ENCODE results near the gene KDM5B.
"Not testable (repeated sequence)": the region's sequence is repeated elsewhere in the genome, so short reads cannot be mapped to it uniquely, and the experiment has no call there.

KDM5B gene

DNA sequence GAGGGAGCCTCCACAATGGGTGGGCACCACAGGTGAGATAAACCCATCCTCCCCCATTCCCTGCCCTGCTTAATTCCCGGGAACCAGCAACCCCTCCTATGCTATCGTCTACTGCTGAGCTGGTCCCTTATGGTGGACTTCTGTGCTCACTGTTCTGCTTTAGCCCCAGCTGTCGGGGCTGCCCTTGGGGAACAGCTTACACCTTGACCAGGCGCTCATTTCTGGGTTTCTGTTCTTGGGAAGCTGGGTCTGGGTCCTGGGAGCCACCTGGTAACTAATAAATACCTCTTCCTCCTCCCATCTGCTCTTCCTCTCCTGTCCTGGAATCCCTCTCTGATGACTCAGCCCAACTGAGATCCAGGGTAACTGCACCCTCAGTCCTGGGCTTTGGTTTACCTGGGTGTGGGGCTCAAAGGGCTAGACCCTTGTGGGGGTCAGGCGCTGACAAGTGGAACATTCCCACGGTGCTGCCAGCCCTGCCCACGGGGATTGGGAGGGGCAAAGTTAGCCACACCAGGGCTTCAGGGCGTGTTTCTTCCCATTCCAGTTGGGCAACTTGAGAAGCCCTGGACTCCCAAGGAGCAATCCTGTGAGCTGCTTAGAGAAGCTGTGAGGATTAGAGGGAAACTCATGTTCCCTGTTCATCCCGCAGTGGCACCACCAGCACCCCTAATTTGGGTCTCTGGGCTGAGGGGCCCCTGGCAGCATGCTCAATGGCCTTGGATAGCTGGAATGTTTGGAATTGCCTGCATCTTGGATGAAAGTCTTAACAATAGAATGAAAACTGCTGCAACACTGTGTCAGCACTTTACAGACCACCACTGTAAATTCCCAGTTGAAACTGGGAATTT lies 4.2 kb upstream of the KDM5B start:
- DNase-seq, result no peak

DNA sequence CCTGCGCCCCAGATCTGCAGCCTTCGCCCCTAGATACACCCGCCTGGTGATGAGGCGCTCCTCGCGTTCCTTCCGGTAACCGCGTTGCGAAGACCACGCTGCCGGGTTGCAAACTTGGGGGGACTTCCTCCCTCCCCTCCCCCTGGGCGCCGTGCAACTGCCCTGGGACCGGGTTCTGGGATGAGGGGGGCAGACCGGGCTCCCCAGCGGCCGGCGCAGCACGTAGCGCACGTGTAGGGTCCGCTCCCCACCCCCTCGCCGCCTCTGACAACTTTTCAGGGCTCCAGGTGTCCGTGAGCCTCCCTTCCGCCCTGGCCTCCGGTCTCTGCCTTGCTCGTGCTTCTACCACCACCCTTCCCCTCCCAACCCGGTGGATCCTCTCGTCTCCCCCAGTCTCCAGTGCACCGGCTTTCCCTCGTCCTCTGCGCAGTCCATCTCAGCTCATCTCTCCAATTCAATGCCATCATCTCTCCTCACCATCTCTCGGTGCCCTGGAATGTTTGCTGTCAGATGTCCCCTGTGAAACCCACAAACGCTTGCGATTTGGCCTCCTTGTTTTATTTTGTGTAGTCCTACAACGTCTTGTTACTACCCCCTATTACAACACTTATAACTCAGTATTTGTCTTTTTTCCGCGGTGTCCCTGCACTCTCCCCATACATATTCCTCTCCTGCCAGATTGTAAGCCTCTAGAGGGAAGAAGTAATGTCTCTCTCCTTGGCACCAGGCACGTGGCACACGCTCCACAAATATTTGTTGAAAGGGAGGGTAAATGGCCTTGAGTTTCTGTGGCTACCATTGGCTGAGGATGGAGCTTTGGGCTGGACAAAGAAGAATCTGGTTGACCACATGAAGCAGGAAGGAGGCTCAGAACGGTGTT lies 3.3 kb upstream of the KDM5B start:
- no peak for DNase-seq

DNA sequence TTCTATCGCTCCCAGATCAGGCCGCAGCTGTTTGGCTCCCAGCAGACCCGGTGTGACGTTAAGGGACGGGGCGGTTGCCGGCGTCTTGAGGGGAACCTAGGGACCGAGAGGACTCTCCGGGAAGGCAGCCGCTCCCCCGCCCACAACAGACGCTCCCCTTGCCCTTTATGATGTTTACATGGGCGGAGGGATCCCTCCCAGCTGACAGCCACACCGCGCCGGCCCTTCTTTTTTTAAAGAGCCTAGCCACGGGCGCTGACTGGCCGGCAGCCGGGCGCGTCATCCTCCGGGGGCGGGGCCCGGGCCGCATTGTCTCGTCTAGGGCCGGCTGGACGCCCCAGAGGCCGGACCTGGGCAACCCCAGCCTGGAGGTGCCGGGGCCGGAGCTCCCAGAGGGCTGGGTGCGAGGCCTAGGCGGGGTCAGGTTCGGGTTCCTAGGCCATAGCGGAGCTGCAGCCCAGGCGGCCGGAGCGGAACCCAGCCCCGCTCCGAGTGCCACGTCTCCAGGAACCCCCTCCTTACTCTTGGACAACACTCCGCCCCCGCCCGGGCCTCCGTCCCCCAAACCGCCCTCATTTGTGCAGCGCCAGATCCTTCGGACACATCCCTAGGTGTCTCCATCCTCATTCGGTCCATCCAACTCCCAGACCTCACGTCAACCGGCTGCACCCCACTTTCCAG lies 2.5 kb upstream of the KDM5B start, which contains the start of gene PCAT6:
PCAT6 (plus strand) TSS at position 340 of the 681 bp plus-strand sequence.
- DNase-seq, result peak; percentile 72

DNA sequence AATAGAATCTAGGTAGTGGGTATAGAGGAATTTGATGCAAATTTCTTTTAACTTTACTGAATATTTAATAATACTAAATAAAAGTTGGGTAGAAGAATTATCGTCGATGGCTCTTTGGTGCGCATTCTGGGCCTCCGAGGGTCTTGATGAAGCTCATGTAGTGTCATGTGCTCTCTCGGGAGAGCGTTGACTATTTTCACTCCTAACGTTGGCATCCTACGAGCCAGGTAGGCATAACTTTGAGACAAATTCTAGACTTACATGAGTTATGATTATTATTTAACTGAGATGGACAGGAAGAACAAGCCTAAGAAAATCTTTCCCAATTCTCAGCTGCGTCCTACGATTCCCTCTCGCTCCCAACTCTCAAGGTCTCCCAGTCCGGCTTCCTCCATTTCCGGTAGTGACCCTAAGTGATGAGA lies 2.0 kb upstream of the KDM5B start:
- no peak for DNase-seq

DNA sequence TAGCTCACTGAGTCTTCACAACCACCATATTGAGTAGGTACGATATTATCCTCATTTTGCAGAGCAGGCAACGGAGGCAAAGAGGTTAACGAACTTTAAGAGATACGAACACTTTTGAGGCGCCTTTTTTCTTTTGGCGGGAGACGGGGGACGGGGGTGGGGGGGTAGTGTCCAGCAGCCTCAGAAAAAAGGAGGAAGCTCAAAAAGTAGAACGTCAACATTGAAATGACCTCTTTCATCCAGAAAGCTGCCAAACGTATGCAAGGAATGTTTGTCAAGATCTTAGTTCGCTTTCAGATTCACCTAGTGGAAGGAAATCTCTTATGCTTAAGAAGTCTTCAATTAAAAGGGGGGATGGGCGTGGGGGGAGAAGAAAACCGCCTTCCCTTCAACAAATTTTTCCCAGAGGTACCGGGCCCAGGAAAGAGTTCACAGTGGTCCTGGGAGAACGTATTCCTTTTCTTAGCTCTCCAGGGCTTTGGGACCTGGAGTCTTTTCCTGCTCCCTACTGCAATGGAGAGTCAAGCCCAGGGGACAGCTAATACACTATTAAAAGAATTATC lies 1.5 kb upstream of the KDM5B start:
- DNase-seq, result no peak

DNA sequence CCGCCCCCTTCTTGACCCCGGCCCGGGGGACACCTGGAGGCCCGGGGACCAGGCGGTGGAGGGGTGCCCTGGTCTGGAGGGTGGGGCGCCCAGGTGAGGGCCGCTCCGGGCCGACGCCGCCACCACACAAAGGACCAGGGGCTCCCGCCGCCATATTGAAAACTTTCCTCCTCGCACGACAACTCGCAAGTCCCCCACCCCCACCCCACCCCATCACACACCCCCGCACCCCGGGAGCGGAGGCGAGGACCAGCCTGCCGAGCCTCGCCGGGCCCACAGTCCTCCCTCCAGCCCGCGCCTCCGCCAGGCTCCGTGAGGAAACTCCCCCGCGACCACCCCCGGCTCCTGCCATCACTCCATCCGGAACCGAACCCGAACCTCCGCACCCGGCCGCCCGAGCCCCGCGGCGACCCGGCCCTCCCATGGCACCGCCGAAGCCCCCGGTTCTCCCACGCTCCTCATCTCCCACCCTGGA lies 733 bp downstream of the KDM5B start:
- DNase-seq, result no peak

DNA sequence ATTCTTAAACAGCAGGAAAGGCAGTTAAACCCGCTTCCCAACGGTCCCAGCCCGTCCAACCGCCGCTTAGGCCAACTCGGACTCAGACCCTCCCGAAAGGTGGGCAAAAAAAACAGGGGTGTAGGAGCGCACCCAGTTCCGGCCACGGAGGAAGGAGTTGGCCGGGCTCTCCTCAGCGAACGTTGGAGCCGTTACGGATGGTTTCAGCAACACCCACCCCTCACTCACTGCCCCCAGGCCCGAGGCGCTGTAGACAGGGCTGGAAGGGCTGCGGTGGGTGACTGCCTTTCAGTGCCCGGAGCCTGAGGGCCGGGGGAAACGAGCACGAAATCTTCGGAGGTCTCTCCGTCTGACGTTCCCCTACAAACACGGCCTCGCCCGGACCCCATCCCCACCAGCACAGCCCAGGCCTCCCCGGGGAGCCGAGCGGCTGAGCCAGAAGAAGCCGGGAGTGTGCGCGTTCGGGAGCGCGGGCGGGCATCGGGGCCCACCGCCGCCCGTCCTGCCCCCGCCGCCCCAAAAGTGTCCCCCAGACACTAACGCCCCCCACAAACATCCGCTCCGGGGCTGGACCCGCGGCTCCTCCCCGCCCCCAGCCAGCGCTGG lies 1.3 kb downstream of the KDM5B start:
- DNase-seq, result no peak

DNA sequence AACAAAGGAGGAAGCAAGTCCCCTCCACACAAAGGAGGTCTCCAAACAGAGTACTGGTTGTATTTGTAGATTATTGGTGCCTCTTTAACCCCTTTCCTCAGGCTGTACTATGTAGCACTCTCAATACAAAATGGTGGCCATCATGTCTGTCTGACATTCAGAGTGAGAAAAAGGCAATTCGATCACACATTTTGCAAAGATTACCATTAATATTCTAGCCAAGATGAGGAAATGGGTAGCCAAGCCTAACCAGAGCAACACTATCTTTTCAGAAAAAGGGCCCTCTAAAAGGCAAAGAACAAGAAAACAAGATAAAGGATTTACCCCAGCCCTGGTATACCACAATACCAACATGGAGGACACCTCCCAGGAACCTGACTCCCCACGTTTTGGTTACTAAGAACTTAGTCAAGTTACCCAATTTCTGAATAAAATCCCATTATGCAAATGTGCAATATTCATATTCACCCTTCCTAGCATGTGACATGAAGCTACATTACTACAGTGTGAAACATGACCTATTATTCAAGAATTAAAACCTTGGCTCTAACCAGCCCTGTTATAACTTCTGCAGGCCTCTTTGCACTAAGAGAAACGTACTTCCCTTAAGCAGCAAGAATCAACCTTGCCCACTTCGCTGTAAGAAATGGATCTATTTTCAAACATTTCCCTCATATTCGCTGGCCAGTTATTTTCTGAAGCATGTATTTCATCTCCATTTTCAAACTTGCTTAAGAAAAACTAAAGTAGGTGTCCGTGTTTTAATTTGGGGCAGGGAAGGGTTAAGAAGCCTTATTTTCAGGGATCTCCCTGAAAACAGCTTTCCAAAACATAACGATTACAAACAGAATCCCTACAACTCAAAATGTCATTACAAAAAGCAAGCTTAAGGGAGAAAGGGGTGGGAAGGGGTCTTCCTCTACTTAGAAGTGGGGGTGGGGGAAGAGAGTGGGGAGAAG lies 2.1 kb downstream of the KDM5B start:
- DNase-seq, result no peak

DNA sequence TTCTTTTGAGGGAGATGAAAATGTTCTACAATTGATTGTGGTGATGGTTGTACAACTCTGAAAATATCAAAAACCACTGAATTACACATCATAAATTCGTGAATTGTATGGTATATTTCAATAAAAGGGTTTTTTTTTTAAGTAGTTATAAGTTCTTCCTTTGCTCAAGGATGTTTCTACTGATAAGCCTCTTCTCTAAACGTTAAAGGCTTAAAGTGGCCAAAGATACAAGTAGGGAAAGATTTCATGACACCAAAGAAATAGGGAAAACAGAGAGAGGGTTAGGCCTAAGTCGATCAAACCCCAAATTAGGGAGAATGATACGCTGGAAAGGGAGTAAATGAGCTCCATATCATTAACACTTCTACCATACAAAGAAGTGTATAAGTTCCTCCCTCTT lies 4.1 kb downstream of the KDM5B start:
- no peak for DNase-seq

DNA sequence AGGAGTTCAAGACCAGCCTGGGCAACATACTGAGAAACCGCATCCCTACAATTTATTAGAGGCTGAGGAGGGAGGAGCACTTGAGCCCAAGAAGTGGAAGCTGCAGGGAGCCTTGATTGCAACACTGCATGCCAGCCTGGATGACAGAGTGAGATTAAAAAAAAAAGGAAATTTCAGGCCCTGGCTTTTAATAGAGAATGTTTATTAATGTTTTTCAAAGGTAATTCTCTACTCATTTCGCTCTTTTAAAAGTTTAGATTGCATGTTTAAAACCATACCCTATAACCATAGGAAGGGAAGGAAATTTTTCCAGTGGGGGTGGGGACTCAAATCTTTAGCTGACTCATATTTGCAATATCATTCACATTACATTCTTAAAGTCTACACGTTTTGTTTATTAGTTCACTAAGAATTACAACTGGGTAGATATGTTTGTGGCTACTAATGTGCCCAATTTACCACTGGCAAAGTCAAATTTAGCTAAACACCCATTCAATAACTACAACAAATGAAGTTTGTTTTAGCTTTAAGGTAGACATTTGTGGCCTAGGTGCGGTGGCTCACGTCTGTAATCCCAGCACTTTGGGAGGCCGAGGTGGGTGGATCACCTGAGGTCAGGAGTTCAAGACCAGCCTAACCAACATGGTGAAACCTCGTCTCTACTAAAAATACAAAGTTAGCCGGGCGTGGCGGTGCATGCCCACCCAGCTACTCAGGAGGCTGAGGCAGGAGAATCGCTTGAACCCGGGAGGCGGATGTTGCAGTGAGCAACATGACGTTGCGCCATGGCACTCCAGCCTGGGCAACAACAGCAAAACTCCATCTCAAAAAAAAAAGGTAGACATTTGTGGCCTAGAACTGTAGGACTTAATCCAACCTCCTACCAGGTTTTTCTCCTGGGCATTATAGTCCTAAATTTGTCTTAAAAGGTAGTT lies 5.0 kb downstream of the KDM5B start:
- DNase-seq, result no peak

DNA sequence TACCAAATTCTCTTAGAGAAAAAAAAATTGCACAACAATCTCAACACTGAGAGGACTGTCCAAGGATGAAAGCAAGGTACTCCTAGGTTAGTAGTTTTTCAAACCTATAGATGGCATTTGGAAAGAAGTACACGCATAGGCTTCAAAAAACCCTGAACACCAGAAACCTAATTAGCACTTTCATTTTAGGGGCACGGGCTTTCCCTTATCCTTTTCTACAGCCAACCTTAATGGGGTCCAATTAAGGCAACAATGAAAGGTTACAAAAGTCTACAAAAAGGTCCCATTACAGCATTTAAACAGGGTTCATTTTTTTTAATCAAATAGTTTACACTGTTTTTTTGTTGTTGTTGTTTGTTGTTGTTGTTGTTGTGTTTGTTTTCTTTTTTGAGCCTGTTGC lies 6.2 kb downstream of the KDM5B start:
- DNase-seq, result no peak

DNA sequence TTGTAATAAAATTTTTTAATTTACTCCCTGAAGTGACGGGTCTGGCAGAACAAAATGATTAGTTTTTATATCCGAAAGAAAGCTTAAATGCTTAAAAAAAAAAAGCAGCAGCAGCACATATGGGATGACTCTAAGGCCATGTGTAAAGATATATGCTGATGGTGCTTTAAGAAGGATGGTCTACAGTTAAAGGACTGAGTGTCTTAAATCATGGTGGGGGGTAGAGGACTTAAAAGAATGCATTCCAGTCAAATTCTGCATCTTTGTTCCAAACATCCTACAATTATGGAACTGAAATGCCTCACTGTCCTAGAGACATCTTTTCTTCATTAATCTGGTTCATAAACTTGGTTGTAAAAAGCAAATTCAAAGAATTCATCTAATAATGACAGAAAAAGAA lies 7.0 kb downstream of the KDM5B start:
- DNase-seq, result no peak

DNA sequence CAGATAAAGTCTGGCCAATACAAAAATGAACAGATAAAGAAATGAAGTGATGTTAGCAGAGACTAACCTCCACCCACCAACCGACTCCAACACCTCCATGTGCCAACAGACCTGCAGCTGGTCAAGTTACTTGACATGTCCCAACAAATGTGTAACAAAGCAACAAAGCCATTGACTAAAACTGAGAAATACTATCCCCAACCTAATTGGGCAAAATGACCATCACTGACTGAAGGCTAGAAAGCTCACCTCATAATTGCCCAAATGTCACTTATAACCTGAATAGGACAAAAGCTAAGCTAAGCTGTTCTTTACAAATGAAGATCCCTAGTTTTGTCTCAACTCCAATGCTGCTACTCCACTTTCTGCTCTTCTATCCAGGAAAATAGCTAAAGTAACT lies 7.5 kb downstream of the KDM5B start:
- DNase-seq, result no peak

DNA sequence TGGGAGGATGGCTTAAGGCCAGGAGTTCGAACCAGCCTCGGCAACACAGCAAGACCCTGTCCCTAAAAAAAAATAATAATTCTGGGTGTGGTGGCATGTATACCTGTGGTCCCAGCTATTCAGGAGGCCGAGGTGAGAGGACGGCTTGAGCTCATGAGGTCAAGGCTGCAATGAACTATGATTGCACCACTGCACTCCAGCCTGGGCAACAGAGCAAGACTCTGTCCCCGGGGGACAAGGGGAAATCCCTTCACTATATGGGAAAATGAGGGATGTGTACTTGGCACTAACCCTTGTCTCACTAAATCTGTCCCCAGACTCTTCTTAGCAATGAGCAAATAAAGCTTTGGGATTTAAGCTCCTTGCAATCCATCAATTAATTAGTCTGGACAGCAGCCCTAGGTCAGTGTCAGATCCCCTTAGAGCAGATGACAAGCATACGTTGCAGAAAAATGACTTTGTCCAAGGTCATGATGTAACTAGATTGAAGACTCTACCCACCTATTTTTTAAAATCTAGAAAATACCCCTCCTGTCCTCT lies 9.4 kb downstream of the KDM5B start:
- DNase-seq, result no peak

DNA sequence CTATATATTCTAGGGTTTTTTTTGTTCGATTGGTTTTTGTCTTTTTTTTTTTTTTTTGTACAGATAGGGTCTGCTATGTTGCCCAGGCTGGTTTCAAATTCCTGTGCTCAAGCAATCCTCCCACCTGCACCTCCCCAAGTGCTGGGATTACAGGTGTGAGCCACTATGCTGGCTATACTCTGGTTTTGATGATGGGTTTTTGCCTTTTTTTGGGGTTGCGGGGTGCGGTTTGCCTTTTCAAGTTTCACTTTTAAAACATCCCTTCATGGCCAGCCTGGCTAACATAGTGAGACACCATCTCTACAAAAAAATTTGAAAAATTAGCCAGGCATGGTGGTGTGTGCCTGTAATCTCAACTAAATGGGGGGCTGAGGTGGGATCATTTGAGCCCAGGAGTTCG lies 10.0 kb downstream of the KDM5B start:
- no peak for DNase-seq

DNA sequence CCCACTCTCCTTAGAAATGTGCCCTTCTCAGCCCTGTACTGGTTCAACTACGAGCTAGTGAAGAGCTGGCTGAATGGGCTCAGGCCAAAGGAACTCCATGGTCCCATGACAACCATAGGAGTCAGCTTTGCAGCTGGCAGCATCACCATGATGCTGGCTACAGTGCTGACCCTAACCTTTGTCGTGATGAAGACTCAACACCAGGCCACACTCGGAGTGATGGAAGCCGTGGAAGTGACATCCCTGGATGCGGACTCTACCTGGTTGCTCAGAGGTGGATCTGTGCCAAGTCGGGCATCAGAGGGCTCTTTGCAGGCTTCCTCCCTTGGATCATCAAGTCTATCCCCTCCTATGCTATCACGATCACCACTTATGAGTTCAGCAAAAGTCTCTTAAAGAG lies 11.6 kb downstream of the KDM5B start:
- no peak for DNase-seq

DNA sequence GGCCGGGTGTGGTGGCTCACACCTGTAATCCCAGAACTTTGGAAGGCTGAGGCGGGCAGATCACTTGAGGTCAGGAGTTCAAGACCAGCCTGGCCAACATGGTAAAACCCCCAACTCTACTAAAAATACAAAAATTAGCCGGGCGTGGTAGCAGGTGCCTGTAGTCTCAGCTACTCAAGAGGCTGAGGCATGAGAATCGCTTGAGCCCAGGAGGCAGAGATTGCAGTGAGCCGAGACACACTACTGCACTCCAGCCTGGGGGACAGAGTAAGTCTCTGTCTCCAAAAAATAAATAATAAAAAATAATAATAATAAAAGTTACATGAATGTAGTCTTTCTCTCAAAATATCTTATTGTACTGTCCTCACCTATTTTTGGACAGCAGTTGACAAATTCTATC lies 13.3 kb downstream of the KDM5B start:
- not testable (repeated sequence) for DNase-seq

DNA sequence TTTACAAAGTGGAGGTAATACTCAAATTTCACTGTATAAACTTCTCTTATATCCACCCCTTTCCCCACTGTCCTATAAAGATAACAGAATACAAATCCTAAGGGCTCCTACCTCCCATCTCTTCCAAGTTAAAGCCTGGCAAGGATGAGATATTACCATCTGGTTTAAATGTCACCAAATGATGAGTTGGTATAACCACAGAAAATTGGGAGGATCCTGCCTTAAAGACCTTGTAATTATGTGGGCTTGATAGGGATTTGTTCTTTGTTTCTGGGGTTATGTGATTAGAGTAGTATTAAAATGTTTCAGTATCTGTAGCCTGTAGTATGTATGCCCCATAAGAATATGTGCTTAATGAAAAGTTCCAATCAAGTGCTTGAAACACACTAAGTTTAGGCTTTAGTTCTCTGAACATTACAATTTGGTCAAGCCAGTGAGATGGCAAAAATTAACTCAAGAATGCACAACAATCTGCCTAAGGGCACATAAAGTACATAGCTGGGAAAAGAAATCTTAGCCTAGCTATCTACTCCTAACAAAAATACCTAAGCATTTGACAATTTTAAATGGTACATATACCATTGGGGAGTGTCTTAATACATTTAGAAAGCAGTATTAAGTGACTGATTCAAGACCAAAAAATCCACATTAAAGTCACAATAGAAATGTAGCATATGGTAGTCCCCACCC lies 14.0 kb downstream of the KDM5B start:
- DNase-seq, result no peak

DNA sequence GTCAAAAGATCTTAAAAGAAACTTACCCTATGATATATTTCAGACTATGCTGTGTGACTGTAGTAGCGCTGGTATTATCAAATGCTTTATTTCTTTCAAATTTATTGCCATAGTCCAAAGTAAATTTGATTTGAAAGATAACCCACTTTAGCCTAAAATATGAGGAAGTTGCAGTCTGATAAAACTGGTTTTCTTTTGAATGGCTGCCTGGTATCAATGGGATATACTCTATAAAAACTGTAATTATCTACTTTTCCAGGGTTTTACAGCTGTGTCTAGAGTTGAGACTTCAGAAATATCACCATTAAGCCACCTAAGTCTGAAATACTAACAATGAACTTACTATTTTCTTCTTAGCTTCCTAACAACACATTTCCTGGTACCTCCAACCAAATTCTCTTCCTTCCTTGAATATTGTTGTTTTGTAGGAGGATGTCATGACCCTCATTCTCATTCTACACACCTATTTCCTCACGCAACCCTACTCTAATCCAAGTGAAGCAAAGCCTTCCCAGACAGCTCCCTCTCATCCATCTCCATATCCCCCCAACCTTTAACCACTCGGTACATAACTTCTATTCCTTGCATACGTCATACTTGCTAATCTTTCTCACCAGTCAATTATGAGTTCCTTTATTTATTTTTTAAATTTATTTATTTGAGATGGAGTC lies 17.0 kb downstream of the KDM5B start:
- DNase-seq, result no peak

All from NCI-H1417 treated with DMSO at 0.1 percent for 48 hours (cell line).